AG10803 (cell line): ENCODE data around the gene ABTB2.

ENCODE experiments used
- DNase-seq: peaks from one replicate; pipeline ENCODE4 v3.0.0; 2010; ENCODE audit warnings: low read depth
- H3K4me3 ChIP-seq: 2 replicates; pipeline ENCODE4 v1.5.1; 2011; ENCODE audit warnings: mild to moderate bottlenecking, low read length, control low read depth
- CTCF ChIP-seq: conservative IDR thresholded peaks from 2 replicates; pipeline ENCODE4 v1.5.1; 2011; ENCODE audit warnings: mild to moderate bottlenecking, low read length, control low read depth, inconsistent platforms

Gene ABTB2

GRCh38 chr11:34280945-34281872 lies 76.6 kb downstream of the ABTB2 start:
- TF ChIP-seq CTCF, result no peak
- no peak overlapping the region for H3K4me3 ChIP-seq
- DNase-seq, result no peak

GRCh38 chr11:34278693-34279297 lies 79.0 kb downstream of the ABTB2 start:
- DNase-seq, result no peak
- no peak for TF ChIP-seq CTCF
- H3K4me3 ChIP-seq, result no peak overlapping the region

- H3K4me3 ChIP-seq, result no peak overlapping the region
- DNase-seq, result no peak
- TF ChIP-seq CTCF, result no peak
These were observed 79.6 kb downstream of the ABTB2 start for GRCh38 chr11:34278175-34278574.

- no peak overlapping the region for H3K4me3 ChIP-seq
- no peak for DNase-seq
- no peak for TF ChIP-seq CTCF
These were observed 80.6 kb downstream of the ABTB2 start for GRCh38 chr11:34277171-34277570.

- no peak for TF ChIP-seq CTCF
- no peak for DNase-seq
- no peak overlapping the region for H3K4me3 ChIP-seq
These were observed 81.4 kb downstream of the ABTB2 start for GRCh38 chr11:34276352-34276864.

- no peak for DNase-seq
- no peak for TF ChIP-seq CTCF
These were observed 82.3 kb downstream of the ABTB2 start for GRCh38 chr11:34275486-34275885.

More at GRCh38 chr11:34275486-34275885, 82.3 kb downstream of the ABTB2 start:
- H3K4me3 ChIP-seq, result no peak overlapping the region
